Type B pancreatic cell (in vitro differentiated cells): Measurements from ENCODE around the gene TSPAN15. TPM values are rescaled to one million over a fixed set of nuclear protein-coding genes. Genes with fewer than 3 reads are reported as not detected.

ENCODE experiments used
- DNase-seq: peaks from one replicate; pipeline ENCODE4 v3.0.0; 2021; ENCODE audit warnings: mixed read lengths; ENCODE audit not compliant: unreplicated experiment; ENCODE audit errors: extremely low spot score
- H3K27ac Mint-ChIP-seq: 2 replicates; pipeline ENCODE4 v1.8.0; 2021; ENCODE audit warnings: mild to moderate bottlenecking, mixed read lengths
- H3K27me3 Mint-ChIP-seq: 2 replicates; pipeline ENCODE4 v1.8.0; 2021; ENCODE audit warnings: mixed read lengths
- H3K36me3 Mint-ChIP-seq: 2 replicates; pipeline ENCODE4 v1.8.0; 2021; ENCODE audit warnings: mixed read lengths
- H3K4me1 Mint-ChIP-seq: one replicate; pipeline ENCODE4 v1.8.0; 2021; ENCODE audit warnings: mixed read lengths; ENCODE audit not compliant: unreplicated experiment
- H3K4me3 Mint-ChIP-seq: 2 replicates; pipeline ENCODE4 v1.8.0; 2021; ENCODE audit warnings: mild to moderate bottlenecking, mixed read lengths
- H3K9me3 Mint-ChIP-seq: 2 replicates; pipeline ENCODE4 v1.8.0; 2021; ENCODE audit warnings: mixed read lengths
- CTCF ChIP-seq: fragments of 200-600 bp; sonication (generic); conservative IDR thresholded peaks from 2 replicates; pipeline ENCODE4 v1.5.0; 2021; ENCODE audit warnings: antibody characterized with exemption, mild to moderate bottlenecking
- total RNA-seq: library from RNA; stranded (reverse); gene quantifications from 2 replicates; pipeline ENCODE4 v1.2.1, GENCODE V29; 2021; ENCODE audit warnings: low replicate concordance

The TSPAN15 gene
- total RNA-seq, 1 donor from 2014 or later: 19.7 TPM

GRCh38 chr10:69418052-69418752 lies 33.1 kb upstream of the TSPAN15 start:
- H3K27ac Mint-ChIP-seq: peak overlapping the region; percentile 3

GRCh38 chr10:69419096-69419743 lies 32.0 kb upstream of the TSPAN15 start:
- H3K36me3 Mint-ChIP-seq: no peaks in the 10 kb centered on the region
- no peak for TF ChIP-seq CTCF
- H3K4me1 Mint-ChIP-seq: peaks cover 23% of the 10 kb centered on the region
- no peak overlapping the region for H3K27ac Mint-ChIP-seq
- no peak for DNase-seq
- H3K4me3 Mint-ChIP-seq: no peak overlapping the region
- no peaks in the 10 kb centered on the region for H3K9me3 Mint-ChIP-seq
- peaks cover 4% of the 10 kb centered on the region for H3K27me3 Mint-ChIP-seq

More at GRCh38 chr10:69418052-69418752, 33.1 kb upstream of the TSPAN15 start:
- Mint-ChIP-seq H3K9me3 (no peaks in the 10 kb centered on the region), H3K4me3 (no peak overlapping the region), H3K4me1 (peaks cover 23% of the 10 kb centered on the region), H3K27me3 (peaks cover 4% of the 10 kb centered on the region), H3K36me3 (no peaks in the 10 kb centered on the region)
- TF ChIP-seq CTCF: no peak
- no peak for DNase-seq

- Mint-ChIP-seq H3K36me3 (no peaks in the 10 kb centered on the region), H3K4me1 (peaks cover 23% of the 10 kb centered on the region), H3K27ac (no peak overlapping the region), H3K4me3 (no peak overlapping the region), H3K27me3 (peaks cover 4% of the 10 kb centered on the region), H3K9me3 (no peaks in the 10 kb centered on the region)
- no peak for DNase-seq
- TF ChIP-seq CTCF: no peak
These were observed 31.5 kb upstream of the TSPAN15 start for GRCh38 chr10:69419744-69420126.

- Mint-ChIP-seq H3K9me3 (peaks cover 4% of the 10 kb centered on the region), H3K36me3 (no peaks in the 10 kb centered on the region), H3K4me1 (peaks cover 29% of the 10 kb centered on the region), H3K27ac (peak overlapping the region; percentile 62), H3K4me3 (no peak overlapping the region), H3K27me3 (peaks cover 4% of the 10 kb centered on the region)
- no peak for TF ChIP-seq CTCF
- no peak for DNase-seq
These were observed 29.5 kb upstream of the TSPAN15 start for GRCh38 chr10:69421611-69422308.

- no peak for TF ChIP-seq CTCF
- DNase-seq: no peak
- Mint-ChIP-seq H3K9me3 (peaks cover 4% of the 10 kb centered on the region), H3K27ac (no peak overlapping the region), H3K36me3 (no peaks in the 10 kb centered on the region), H3K4me1 (peaks cover 23% of the 10 kb centered on the region), H3K4me3 (no peak overlapping the region), H3K27me3 (peaks cover 4% of the 10 kb centered on the region)
These were observed 28.6 kb upstream of the TSPAN15 start for GRCh38 chr10:69422676-69423075.
